Measurements from ENCODE around the gene U2AF2.

GRCh38 chr19:55605207-55605636 is 49.6 kb upstream of the U2AF2 start:
- TF ChIP-seq CTCF (conservative IDR thresholded peaks at IDR 0.05; ENCODE audit: low read depth, low read length) (no peak), EZH2 (IDR thresholded peaks at IDR 0.05; ENCODE audit: borderline replicate concordance, low read depth, low read length, poor library complexity, severe bottlenecking) (no peak)
